Non-pigmented ciliary epithelial cell (primary cell): Measurements from ENCODE around the gene RRAD.

Source experiments
- DNase-seq: peaks from one replicate; pipeline ENCODE4 v3.0.0-alpha.2; 2010; ENCODE audit warnings: low read depth

The RRAD gene

GRCh38 chr16:66934138-66934838 lies 9.0 kb upstream of the RRAD start, which contains the start of gene CIAO2B:
TSS of gene CIAO2B (minus strand) at chr16:66934402. CDS start at chr16:66934364, 38 bp downstream.
- no peak for DNase-seq

- DNase-seq = no peak
Measured at GRCh38 chr16:66933776-66934137, 8.4 kb upstream of the RRAD start.

- no peak for DNase-seq
Measured at GRCh38 chr16:66932076-66932475, 6.7 kb upstream of the RRAD start.

- no peak for DNase-seq
Measured at GRCh38 chr16:66931665-66932064, 6.3 kb upstream of the RRAD start.

- DNase-seq = no peak
Measured at GRCh38 chr16:66930189-66930588, 4.9 kb upstream of the RRAD start.

- no peak for DNase-seq
Measured at GRCh38 chr16:66928702-66929388, 3.5 kb upstream of the RRAD start.

- DNase-seq = no peak
Measured at GRCh38 chr16:66927918-66928649, 2.7 kb upstream of the RRAD start.

- peak; percentile 72 for DNase-seq
Measured at GRCh38 chr16:66926961-66927436, 1.7 kb upstream of the RRAD start.

GRCh38 chr16:66926171-66926947 lies 1.0 kb upstream of the RRAD start:
- no peak for DNase-seq

- DNase-seq = no peak
Measured at GRCh38 chr16:66924527-66925321, 611 bp downstream of the RRAD start.

- DNase-seq = no peak
Measured at GRCh38 chr16:66923866-66924265, 1.5 kb downstream of the RRAD start.

- DNase-seq = no peak
Measured at GRCh38 chr16:66923247-66923731, 2.0 kb downstream of the RRAD start.

GRCh38 chr16:66921729-66922450 lies 3.4 kb downstream of the RRAD start:
- DNase-seq = no peak

- DNase-seq = no peak
Measured at GRCh38 chr16:66920924-66921680, 4.2 kb downstream of the RRAD start.

GRCh38 chr16:66920299-66920590 lies 5.1 kb downstream of the RRAD start:
- DNase-seq = no peak

GRCh38 chr16:66919569-66920298 lies 5.6 kb downstream of the RRAD start:
- no peak for DNase-seq

- DNase-seq = no peak
Measured at GRCh38 chr16:66918803-66919568, 6.3 kb downstream of the RRAD start, which contains the start of gene CDH16. TSS of gene CDH16 (minus strand) at chr16:66918885. CDS start at chr16:66918065, 820 bp downstream.

GRCh38 chr16:66918355-66918754 lies 7.0 kb downstream of the RRAD start:
- DNase-seq = no peak
